ENCODE data around the gene CTAGE1. TPM values are rescaled to one million over a fixed set of nuclear protein-coding genes. Genes with fewer than 3 reads are reported as not detected.

The CTAGE1 gene, protein sequence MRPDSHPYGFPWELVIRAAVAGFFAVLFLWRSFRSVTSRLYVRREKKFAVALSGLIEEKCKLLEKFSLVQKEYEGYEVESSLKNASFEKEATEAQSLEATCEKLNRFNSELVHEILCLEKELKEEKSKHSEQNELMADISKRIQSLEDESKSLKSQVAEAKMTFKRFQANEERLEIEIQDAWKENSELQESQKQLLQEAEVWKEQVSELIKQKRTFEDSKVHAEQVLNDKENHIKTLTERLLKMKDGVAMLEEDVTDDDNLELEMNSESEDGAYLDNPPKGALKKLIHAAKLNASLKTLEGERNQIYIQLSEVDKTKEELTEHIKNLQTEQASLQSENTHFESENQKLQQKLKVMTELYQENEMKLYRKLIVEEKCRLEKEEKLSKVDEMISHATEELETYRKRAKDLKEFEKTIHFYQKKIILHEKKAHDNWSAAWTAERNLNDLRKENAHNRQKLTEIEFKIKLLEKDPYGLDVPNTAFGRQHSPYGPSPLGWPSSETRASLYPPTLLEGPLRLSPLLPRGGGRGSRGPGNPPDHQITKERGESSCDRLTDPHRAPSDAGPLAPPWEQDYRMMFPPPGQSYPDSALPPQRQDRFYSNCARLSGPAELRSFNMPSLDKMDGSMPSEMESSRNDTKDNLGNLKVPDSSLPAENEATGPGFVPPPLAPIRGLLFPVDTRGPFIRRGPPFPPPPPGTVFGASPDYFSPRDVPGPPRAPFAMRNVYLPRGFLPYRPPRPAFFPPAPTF
- total RNA-seq = not detected

DNA sequence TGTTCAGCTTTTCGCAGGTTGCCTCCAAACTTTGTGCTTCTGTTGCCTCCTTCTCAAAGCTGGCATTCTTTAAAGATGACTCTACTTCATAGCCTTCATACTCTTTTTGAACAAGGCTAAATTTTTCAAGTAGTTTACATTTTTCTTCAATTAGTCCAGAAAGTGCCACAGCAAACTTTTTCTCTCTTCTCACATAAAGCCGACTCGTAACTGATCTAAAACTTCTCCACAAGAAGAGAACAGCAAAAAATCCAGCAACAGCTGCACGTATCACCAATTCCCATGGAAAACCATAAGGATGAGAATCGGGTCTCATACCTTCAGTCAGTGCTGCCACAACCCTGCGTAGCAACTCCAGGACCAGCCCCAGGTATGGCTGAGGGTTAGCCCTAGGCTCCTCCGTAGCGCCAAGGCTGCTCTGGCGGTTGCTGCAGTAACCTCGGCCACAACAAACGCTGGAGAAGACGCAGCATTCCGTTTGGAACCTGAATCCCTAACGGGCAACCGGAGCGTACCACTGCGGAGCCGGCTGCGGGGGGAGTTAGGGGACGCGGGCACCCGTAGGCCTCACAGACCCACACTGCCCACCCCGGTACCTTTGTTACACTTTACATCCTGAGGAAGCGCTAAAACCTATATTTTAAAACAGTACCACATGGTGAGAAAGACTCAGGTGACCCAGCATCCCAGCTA lies at the start of gene CTAGE1:
CTAGE1 (minus strand) TSS at position 420 of the 693 bp plus-strand sequence; CDS start at position 316, 104 bp downstream.
- H3K4me1 Mint-ChIP-seq (ENCODE audit: low read depth) = no peaks in the 10 kb centered on the region
- CTCF ChIA-PET = no interaction called here

DNA sequence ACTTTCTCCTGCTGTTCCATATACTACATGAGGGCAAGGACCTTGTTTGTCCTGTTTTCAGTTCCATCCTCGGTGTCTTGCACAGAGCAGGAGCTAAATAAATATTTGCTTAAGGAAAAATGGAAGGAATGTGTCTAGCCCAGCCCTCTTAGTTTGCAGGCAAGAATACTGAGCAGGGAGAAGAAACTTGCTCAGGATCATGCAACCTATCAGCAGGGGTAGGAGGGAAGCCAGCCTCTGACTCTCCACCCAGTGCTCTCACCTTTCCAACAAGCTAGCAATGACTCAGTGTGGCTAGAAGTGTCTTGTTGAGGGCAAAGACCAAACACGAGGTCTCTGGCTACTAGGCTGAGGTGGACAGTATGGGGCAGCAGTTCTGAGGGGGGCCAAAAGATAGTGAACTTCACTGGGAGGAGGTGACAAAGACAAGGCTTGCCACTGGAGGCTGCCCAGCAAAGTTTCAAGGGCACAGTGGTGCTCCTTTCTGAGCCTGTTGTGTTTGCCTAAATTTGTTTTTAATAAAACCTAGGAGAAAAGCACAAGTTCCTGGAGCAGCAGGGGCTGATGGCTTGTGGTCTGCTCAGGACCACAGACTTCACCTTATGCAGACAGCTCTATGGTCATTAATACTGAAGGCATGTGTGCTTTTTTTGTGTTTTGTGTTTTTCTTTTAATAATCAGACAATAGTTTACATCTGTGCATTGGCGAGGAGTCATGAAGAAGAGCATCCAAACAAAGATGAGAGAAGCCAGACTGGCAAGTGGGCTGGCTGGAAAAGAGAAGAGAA lies 49.1 kb upstream of the CTAGE1 start:
- no peaks in the 10 kb centered on the region for H3K36me3 Mint-ChIP-seq
- H3K27ac Mint-ChIP-seq = no peak overlapping the region
- no peak overlapping the region for H3K4me3 Mint-ChIP-seq
- ChIA-PET CTCF (no interaction called here), POLR2A (no interaction called here)
- intact Hi-C loops (cut with micrococcal nuclease) = no loop called here
- DNase-seq = no peak
- no peaks in the 10 kb centered on the region for H3K4me1 Mint-ChIP-seq (ENCODE audit: low read depth)
- no peaks in the 10 kb centered on the region for H3K27me3 Mint-ChIP-seq
- H3K9me3 Mint-ChIP-seq = no peaks in the 10 kb centered on the region

More for the DNA sequence above, at the start of gene CTAGE1:
- H3K36me3 Mint-ChIP-seq = no peaks in the 10 kb centered on the region
- no peak within 1 kb of the TSS for H3K4me3 Mint-ChIP-seq
- DNase-seq = no peak
- H3K9me3 Mint-ChIP-seq = peaks cover 14% of the 10 kb centered on the region
- POLR2A ChIA-PET = no interaction called here
- H3K27ac Mint-ChIP-seq = no peak within 1 kb of the TSS
- intact Hi-C loops (cut with micrococcal nuclease) = no loop called here
- no peaks in the 10 kb centered on the region for H3K27me3 Mint-ChIP-seq

DNA sequence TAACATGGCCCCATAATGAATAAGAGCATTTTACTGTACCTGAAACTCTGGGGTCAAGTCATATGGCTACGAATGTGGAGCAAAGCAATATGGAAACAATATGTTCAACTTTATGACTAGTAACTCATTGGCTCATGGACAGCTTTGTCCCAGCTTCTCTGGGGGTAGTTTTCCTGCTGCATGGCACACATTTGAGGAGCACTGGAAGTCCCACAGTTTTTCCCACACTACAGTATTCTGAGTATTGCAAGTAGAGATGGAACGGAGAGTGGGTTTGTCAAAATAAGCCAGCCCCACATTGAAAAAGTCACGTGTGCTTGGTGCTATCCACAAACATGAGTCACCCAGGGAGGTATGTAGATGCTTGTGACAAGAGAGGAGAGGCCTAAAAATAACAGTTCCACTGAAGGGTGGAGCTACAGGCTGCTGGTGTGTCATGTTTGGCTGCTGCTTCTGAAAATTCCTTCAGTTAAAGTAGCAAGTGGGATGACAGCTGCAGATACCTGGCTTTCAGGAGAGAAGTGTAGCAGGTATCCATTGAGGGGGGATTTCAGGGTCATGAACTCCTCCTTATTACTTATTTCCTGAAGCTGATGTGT lies 48.2 kb upstream of the CTAGE1 start:
- intact Hi-C loops (cut with micrococcal nuclease) = no loop called here

DNA sequence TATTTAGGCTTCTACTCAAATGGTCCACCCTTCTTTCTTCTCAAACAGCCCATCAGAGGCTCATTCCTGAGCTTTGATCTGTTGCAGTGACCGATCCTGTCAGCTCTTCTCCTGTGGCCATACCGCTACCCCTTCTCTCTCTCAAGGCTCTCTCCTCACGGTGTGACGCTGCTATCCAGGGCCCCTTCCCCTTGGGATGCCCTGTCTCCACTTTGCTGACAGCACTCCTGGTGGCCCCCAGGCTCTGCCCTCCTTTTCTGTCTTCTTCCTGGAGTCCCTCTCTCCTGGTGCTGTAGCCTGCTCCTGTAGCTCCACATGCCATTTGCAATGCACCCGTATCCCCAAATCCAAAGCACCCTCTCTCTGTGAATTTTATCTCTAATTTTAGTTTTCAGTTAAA lies 45.4 kb upstream of the CTAGE1 start:
- DNase-seq = no peak
- no peaks in the 10 kb centered on the region for H3K27me3 Mint-ChIP-seq
- POLR2A ChIA-PET = no interaction called here
- no peak overlapping the region for H3K4me3 Mint-ChIP-seq
- intact Hi-C loops (cut with micrococcal nuclease) = no loop called here
- H3K9me3 Mint-ChIP-seq = no peaks in the 10 kb centered on the region
- no peaks in the 10 kb centered on the region for H3K4me1 Mint-ChIP-seq (ENCODE audit: low read depth)
- H3K36me3 Mint-ChIP-seq = no peaks in the 10 kb centered on the region
- H3K27ac Mint-ChIP-seq = no peak overlapping the region
- CTCF ChIA-PET = no interaction called here

More for the DNA sequence above, 48.2 kb upstream of the CTAGE1 start:
- H3K9me3 Mint-ChIP-seq = no peaks in the 10 kb centered on the region
- no peaks in the 10 kb centered on the region for H3K36me3 Mint-ChIP-seq
- ChIA-PET POLR2A (no interaction called here), CTCF (no interaction called here)
- no peaks in the 10 kb centered on the region for H3K4me1 Mint-ChIP-seq (ENCODE audit: low read depth)
- H3K27ac Mint-ChIP-seq = no peak overlapping the region
- no peak for DNase-seq
- no peaks in the 10 kb centered on the region for H3K27me3 Mint-ChIP-seq
- no peak overlapping the region for H3K4me3 Mint-ChIP-seq

DNA sequence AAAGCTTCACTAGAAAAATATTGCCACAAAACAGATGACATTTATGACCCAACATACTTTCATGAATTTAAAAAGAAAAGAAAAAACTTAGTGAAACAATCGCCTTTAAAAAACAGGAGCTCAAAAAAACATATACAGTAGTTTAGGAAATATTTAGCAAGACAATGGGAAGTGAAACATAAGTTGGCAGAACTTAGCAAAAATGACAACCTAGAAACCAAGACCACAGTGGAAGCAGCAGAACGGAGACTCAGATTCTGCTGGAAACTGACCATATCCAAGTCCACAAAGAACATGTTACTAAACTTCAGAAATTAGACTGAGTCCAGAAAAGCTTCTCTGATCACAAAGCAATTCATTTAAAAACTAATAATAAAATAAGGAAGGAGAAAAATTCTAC lies 41.8 kb upstream of the CTAGE1 start:
- DNase-seq = no peak
- H3K9me3 Mint-ChIP-seq = no peaks in the 10 kb centered on the region
- H3K27ac Mint-ChIP-seq = no peak overlapping the region
- no peak overlapping the region for H3K4me3 Mint-ChIP-seq
- no peaks in the 10 kb centered on the region for H3K4me1 Mint-ChIP-seq (ENCODE audit: low read depth)
- CTCF ChIA-PET = no interaction called here
- H3K27me3 Mint-ChIP-seq = no peaks in the 10 kb centered on the region
- intact Hi-C loops (cut with micrococcal nuclease) = no loop called here
- H3K36me3 Mint-ChIP-seq = no peaks in the 10 kb centered on the region
- POLR2A ChIA-PET = no interaction called here

DNA sequence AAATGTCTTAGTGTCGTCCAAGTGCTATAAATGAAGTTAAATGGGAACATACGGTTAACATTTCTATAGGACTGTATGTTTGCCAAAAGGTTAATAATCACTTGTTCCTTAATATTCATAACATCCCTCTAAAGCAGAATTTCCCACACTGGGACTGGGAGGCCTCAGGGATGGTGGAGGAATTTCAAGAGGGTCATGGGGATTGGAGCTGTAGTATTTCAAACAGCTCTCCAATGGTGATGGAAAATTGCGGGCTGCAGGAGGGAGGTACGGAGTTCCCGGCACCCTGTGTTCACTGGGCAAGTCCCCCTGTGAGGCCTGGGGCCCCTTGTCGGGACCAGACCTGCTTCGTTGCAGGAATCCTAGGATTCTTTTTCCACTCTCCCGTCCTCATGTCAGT lies 39.8 kb upstream of the CTAGE1 start:
- POLR2A ChIA-PET = no interaction called here

DNA sequence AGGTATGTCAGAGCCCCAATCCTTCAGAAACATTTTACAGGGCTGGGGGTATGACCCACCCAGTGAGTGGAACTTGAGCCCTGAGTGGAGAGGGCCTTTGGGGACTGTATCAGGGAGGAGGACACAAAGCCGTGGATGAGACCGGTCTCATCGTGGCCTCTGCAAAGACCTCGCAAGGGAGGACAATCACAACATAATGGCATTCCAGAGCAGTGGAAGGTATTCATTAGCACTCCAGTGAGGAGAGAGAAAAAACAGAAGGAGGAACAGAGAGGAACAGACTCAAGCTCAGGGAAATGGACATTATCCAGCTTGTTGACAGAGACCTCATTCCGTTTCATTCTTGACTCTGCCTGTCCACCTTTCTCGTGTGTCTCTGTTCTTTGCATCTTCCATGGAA lies 38.8 kb upstream of the CTAGE1 start:
- DNase-seq = no peak
- H3K27me3 Mint-ChIP-seq = no peaks in the 10 kb centered on the region
- intact Hi-C loops (cut with micrococcal nuclease) = no loop called here
- peaks cover 2% of the 10 kb centered on the region for H3K4me1 Mint-ChIP-seq (ENCODE audit: low read depth)
- H3K36me3 Mint-ChIP-seq = no peaks in the 10 kb centered on the region
- ChIA-PET CTCF (no interaction called here), POLR2A (no interaction called here)
- H3K27ac Mint-ChIP-seq = no peak overlapping the region
- H3K4me3 Mint-ChIP-seq = no peak overlapping the region
- H3K9me3 Mint-ChIP-seq = no peaks in the 10 kb centered on the region

More for the DNA sequence above, 39.8 kb upstream of the CTAGE1 start:
- H3K36me3 Mint-ChIP-seq = no peaks in the 10 kb centered on the region
- intact Hi-C loops (cut with micrococcal nuclease) = no loop called here
- H3K27ac Mint-ChIP-seq = no peak overlapping the region
- DNase-seq = no peak
- H3K9me3 Mint-ChIP-seq = no peaks in the 10 kb centered on the region
- H3K27me3 Mint-ChIP-seq = no peaks in the 10 kb centered on the region
- H3K4me3 Mint-ChIP-seq = no peak overlapping the region
- CTCF ChIA-PET = no interaction called here
- H3K4me1 Mint-ChIP-seq (ENCODE audit: low read depth) = no peaks in the 10 kb centered on the region

DNA sequence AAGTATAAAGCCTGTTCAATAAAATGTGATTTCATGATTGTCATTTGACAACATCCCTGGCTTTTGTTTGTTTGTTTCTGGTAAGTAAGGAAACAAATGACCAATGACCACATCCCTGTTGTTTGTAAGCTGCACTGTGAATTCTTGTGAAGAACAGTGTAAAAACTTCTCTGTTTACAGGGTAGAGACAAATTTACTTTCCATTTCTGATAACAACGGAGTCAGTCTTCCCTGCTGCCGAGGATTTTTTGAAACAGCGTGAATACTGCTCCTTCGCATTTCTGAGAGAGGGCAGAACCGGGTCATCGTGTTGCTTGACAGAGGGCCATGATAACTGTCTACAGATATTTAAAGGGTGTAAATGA lies 38.4 kb upstream of the CTAGE1 start:
- H3K36me3 Mint-ChIP-seq = no peaks in the 10 kb centered on the region
- H3K4me1 Mint-ChIP-seq (ENCODE audit: low read depth) = peaks cover 2% of the 10 kb centered on the region
- H3K9me3 Mint-ChIP-seq = peaks cover 3% of the 10 kb centered on the region
- POLR2A ChIA-PET = no interaction called here
- intact Hi-C loops (cut with micrococcal nuclease) = no loop called here
- no peaks in the 10 kb centered on the region for H3K27me3 Mint-ChIP-seq
- CTCF ChIA-PET = no interaction called here
- no peak overlapping the region for H3K4me3 Mint-ChIP-seq
- DNase-seq = no peak
- H3K27ac Mint-ChIP-seq = no peak overlapping the region

DNA sequence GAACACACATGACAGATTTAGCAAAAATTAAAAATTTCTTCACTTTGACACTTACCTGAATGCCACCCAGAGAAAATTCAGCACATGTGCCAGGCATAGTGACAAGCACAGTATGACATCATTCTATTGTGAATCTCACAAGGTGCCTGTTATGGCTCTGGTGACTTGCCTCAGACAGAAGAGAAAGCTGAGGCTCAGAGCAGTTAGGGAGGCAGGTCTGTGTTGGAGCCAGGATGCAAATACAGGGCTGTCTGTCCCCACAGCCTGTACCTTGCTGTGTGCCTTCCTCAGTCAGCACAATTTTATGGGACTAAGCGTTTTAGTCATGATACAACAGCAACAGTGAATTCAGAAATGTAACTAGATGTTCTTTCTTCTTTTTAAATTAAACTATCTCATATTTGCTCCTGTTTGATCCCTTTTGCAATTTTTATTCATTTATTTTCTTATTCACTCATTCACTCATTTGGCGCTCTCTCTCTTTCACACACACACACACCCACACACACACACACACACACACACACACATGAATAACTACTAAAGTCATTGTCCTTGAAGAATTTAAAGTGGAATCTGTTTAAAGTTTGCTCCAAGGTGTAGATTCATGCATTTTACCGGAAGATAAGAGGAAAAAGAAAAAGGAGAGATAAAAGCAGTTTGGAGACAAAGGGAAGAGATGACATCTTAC lies 37.9 kb upstream of the CTAGE1 start:
- POLR2A ChIA-PET = no interaction called here
- Mint-ChIP-seq H3K27me3 (no peaks in the 10 kb centered on the region), H3K9me3 (peaks cover 7% of the 10 kb centered on the region)

DNA sequence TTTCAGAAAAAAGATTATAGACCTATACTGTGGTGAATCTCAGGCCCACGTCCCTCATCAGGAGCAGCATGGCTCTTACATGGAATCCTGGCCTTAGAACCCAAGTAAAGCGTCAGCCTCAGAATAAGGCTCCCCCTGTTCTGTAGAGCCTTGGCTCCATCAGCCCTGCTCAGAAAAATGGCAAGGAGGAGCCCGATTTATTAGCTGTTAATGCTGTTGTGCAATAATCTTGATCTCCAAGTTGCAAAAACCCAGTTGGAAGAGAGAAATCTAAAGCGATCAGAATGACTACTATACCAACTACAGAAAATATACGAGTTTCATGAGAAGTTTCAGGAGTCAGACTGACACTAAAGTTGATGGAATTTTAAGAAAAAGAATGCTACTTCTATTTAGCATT lies 35.6 kb upstream of the CTAGE1 start:
- no peak overlapping the region for H3K27ac Mint-ChIP-seq
- DNase-seq = no peak
- H3K27me3 Mint-ChIP-seq = no peaks in the 10 kb centered on the region
- CTCF ChIA-PET = no interaction called here
- H3K9me3 Mint-ChIP-seq = peaks cover 30% of the 10 kb centered on the region
- no peak overlapping the region for H3K4me3 Mint-ChIP-seq
- intact Hi-C loops (cut with micrococcal nuclease) = no loop called here
- H3K4me1 Mint-ChIP-seq (ENCODE audit: low read depth) = peaks cover 2% of the 10 kb centered on the region
- no peaks in the 10 kb centered on the region for H3K36me3 Mint-ChIP-seq
- POLR2A ChIA-PET = no interaction called here

More for the DNA sequence above, 37.9 kb upstream of the CTAGE1 start:
- H3K4me1 Mint-ChIP-seq (ENCODE audit: low read depth) = peaks cover 2% of the 10 kb centered on the region
- H3K36me3 Mint-ChIP-seq = no peaks in the 10 kb centered on the region
- no peak overlapping the region for H3K27ac Mint-ChIP-seq
- CTCF ChIA-PET = no interaction called here
- no peak for DNase-seq
- H3K4me3 Mint-ChIP-seq = no peak overlapping the region
- intact Hi-C loops (cut with micrococcal nuclease) = no loop called here

DNA sequence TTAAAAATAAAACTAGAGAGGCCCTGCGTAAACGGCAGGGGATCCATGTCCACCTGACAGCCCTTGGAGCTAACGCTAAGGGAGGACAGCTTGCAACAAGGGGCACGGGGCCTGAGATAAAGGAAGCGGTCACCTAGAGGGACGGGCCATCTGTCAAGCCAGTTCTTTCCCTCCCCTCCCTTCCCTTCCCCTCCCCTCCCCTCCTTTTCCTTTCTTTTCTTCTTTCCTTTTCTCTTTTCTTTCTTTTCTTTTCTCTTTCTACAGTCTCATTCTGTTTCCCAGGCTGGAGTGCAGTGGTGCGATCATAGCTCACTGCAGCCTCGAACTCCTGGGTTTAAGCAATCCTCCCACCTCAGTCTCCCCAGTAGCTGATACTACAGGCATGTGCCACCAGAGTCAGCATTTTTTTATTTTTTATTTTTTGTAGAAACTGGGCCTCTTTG lies 34.5 kb upstream of the CTAGE1 start:
- peaks cover 2% of the 10 kb centered on the region for H3K4me1 Mint-ChIP-seq (ENCODE audit: low read depth)
- no peak overlapping the region for H3K4me3 Mint-ChIP-seq
- CTCF ChIA-PET = no interaction called here
- intact Hi-C loops (cut with micrococcal nuclease) = no loop called here
- no peaks in the 10 kb centered on the region for H3K27me3 Mint-ChIP-seq
- H3K27ac Mint-ChIP-seq = no peak overlapping the region
- POLR2A ChIA-PET = interaction anchor here (0.6 kb wide), 1 partner anchor 1702 kb away, joined by 4 read pairs; no protein-coding TSS in a partner anchor
- no peak for DNase-seq
- peaks cover 35% of the 10 kb centered on the region for H3K9me3 Mint-ChIP-seq
- H3K36me3 Mint-ChIP-seq = no peaks in the 10 kb centered on the region
